ENCODE results near the gene MFSD6. TPM values are rescaled to one million over a fixed set of nuclear protein-coding genes. Genes with fewer than 3 reads are reported as not detected.
"Not testable (repeated sequence)": the region's sequence is repeated elsewhere in the genome, so short reads cannot be mapped to it uniquely, and the experiment has no call there.

The MFSD6 gene
- total RNA-seq, 1 donor from 2014 or later = 21.5 TPM

DNA sequence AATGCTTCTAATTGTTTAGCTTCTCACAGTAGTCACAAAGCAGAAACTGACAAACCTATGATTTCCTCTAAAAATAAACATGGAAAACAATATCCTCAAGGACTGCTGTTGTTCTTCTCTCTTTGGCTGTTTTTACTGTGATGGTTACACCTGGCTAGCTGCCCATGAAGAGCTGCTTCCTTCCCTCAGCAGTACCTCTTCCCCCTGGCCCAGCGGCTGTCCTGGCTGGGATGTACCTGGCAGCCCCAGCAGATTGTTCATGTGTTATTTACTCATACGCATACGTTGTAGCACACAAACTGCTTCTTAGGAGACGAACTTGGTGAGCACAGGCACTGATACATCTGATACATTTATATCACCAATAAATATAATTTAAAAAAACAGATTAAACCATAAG, 99.0 kb downstream of the MFSD6 start:
- H3K9me3 Mint-ChIP-seq = no peaks in the 10 kb centered on the region
- TF ChIP-seq, protein P1, sequence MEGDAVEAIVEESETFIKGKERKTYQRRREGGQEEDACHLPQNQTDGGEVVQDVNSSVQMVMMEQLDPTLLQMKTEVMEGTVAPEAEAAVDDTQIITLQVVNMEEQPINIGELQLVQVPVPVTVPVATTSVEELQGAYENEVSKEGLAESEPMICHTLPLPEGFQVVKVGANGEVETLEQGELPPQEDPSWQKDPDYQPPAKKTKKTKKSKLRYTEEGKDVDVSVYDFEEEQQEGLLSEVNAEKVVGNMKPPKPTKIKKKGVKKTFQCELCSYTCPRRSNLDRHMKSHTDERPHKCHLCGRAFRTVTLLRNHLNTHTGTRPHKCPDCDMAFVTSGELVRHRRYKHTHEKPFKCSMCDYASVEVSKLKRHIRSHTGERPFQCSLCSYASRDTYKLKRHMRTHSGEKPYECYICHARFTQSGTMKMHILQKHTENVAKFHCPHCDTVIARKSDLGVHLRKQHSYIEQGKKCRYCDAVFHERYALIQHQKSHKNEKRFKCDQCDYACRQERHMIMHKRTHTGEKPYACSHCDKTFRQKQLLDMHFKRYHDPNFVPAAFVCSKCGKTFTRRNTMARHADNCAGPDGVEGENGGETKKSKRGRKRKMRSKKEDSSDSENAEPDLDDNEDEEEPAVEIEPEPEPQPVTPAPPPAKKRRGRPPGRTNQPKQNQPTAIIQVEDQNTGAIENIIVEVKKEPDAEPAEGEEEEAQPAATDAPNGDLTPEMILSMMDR (IDR thresholded peaks at IDR 0.05) = no peak
- no peaks in the 10 kb centered on the region for H3K27me3 Mint-ChIP-seq
- H3K36me3 Mint-ChIP-seq (ENCODE audit: low read depth) = peaks cover 53% of the 10 kb centered on the region
- ATAC-seq (ENCODE audit: low read depth) (peak; percentile 61), DNase-seq (no peak)
- H3K4me3 Mint-ChIP-seq = peak overlapping the region; percentile 2
- peaks cover 24% of the 10 kb centered on the region for H3K4me1 Mint-ChIP-seq
- ChIA-PET CTCF (no interaction called here), POLR2A (interaction anchor here (0.5 to 1.2 kb wide), 2 partner anchors 26 to 1171 kb away, joined by 4 to 15 read pairs; no protein-coding TSS in a partner anchor)
- peak overlapping the region; percentile 61 for H3K27ac Mint-ChIP-seq
- intact Hi-C loops (cut with micrococcal nuclease) = no loop called here

DNA sequence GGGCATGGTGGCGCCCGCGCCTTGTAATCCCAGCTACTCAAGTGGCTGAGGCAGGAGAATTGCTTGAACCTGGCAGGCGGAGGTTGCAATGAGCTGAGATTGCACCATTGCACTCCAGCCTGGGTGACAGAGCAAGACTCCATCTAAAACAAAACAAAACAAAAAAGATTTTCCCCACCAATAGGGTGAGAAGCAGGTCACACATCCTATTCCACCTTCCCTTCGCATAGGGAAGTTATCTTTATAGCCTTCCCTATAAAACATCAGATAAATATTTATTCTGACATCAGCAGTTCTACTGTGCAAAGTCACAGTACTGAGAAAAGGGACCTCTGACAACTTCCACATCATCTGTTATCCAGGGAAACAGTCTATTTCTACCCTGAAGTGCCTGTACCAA, 101.7 kb downstream of the MFSD6 start:
- ATAC-seq (ENCODE audit: low read depth); DNase-seq; H3K9me3 Mint-ChIP-seq; H3K27me3 Mint-ChIP-seq; H3K27ac Mint-ChIP-seq; CTCF ChIA-PET; H3K4me3 Mint-ChIP-seq; POLR2A ChIA-PET: not testable (repeated sequence)
- intact Hi-C loops (cut with micrococcal nuclease) = loop anchor here (2.0 to 5.0 kb wide), 3 partner anchors 127 to 421 kb away; partner anchors contain the start of gene NAB1
- H3K4me1 Mint-ChIP-seq = peaks cover 24% of the 10 kb centered on the region
- H3K36me3 Mint-ChIP-seq (ENCODE audit: low read depth) = peaks cover 47% of the 10 kb centered on the region

DNA sequence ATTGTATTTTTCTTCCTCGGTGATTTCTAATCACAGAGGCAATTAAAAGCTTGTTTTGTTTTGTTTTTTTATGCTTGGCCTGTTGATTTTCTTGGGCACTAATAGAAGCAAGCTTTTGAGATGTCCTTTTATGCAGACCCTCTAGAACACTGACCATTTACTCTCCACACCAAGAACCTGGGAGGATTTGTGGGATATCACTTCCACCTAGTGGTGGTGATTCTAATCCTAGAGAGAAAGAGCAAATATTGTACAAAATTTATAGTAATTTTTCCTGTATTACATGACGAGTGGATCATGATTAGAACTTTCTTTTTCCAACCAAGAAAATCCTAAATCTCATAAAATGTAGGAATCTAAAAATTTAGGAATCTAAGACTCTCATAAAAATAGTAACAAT, 102.9 kb downstream of the MFSD6 start:
- CTCF ChIA-PET = interaction anchor here (0.7 to 1.0 kb wide), 2 partner anchors 146 to 169 kb away, joined by 4 to 5 read pairs; no protein-coding TSS in a partner anchor
- intact Hi-C loops (cut with micrococcal nuclease) = loop anchor here (2.0 to 5.0 kb wide), 3 partner anchors 128 to 422 kb away; partner anchors contain the start of gene NAB1
- DNase-seq (no peak), ATAC-seq (ENCODE audit: low read depth) (no peak)
- no peaks in the 10 kb centered on the region for H3K27me3 Mint-ChIP-seq
- peaks cover 43% of the 10 kb centered on the region for H3K36me3 Mint-ChIP-seq (ENCODE audit: low read depth)
- H3K9me3 Mint-ChIP-seq = no peaks in the 10 kb centered on the region
- H3K27ac Mint-ChIP-seq = no peak overlapping the region
- peaks cover 19% of the 10 kb centered on the region for H3K4me1 Mint-ChIP-seq
- POLR2A ChIA-PET = no interaction called here
- no peak overlapping the region for H3K4me3 Mint-ChIP-seq
- TF ChIP-seq, protein P1 (IDR thresholded peaks at IDR 0.05) = no peak

DNA sequence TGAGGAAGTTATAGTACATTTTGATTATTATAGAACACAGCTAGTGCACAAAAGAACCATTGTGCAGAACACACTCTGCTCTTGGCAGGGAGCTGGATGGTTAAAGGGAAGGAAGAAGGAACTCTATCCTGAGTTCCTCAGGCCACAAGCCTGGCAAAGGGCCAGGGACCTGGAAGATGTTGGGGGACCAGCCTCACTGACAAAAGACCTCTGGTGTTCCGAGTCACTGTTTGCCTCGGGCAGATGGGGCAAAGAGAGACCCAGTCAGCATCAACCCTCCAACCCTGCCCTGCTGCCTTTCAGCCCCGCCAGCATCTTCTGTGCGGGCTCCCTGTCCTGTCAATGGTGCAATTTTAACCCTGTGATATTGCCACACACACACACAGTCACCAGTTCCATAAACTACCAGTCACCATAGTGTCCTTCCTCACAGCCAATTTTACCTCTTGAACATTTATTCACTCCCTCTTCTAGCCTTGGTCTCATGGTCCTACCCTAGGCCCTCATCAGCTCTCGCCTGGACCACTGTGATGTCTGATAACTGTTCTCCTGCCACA, 104.5 kb downstream of the MFSD6 start:
- Mint-ChIP-seq H3K4me3 (no peak overlapping the region), H3K27ac (no peak overlapping the region), H3K4me1 (peaks cover 8% of the 10 kb centered on the region), H3K27me3 (no peaks in the 10 kb centered on the region), H3K9me3 (no peaks in the 10 kb centered on the region), H3K36me3 (ENCODE audit: low read depth) (peaks cover 46% of the 10 kb centered on the region)
- POLR2A ChIA-PET = no interaction called here
- DNase-seq (no peak), ATAC-seq (ENCODE audit: low read depth) (no peak)
- intact Hi-C loops (cut with micrococcal nuclease) = loop anchor here (5.0 kb wide), 1 partner anchor 135 kb away; the partner anchor contains the start of gene NAB1
- TF ChIP-seq, protein P1 (IDR thresholded peaks at IDR 0.05) = no peak
- CTCF ChIA-PET = no interaction called here

DNA sequence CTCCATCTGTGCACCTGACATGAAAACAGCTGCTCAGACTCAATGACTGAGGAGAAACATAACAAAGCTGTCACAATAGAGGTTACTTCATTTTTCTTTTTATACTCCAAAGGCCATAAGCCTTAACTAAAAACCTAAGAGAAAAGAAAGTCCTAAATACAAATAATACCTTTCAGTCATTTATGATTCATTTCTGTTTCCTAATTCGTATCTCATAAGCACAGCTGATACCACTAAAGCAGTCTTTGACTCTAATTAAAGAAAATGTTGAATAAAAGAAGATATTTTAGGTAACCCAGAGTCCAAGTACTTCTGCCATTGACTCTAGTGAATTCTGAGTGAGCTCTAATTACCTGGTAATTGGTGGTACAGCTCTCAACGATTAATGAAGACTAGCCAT, 105.7 kb downstream of the MFSD6 start:
- H3K27me3 Mint-ChIP-seq = no peaks in the 10 kb centered on the region
- intact Hi-C loops (cut with micrococcal nuclease) = loop anchor here (5.0 kb wide), 1 partner anchor 133 kb away; the partner anchor contains the start of gene NAB1
- ChIA-PET POLR2A (interaction anchor here (1.0 kb wide), 1 partner anchor 19 kb away, joined by 4 read pairs; no protein-coding TSS in a partner anchor), CTCF (no interaction called here)
- ATAC-seq (ENCODE audit: low read depth) (no peak), DNase-seq (no peak)
- TF ChIP-seq, protein P1 (IDR thresholded peaks at IDR 0.05) = no peak
- H3K36me3 Mint-ChIP-seq (ENCODE audit: low read depth) = peaks cover 47% of the 10 kb centered on the region
- no peak overlapping the region for H3K4me3 Mint-ChIP-seq
- H3K4me1 Mint-ChIP-seq = peaks cover 4% of the 10 kb centered on the region
- H3K27ac Mint-ChIP-seq = no peak overlapping the region
- no peaks in the 10 kb centered on the region for H3K9me3 Mint-ChIP-seq
